GM12864 (cell line): ENCODE measurements around the gene CDH12.

Experiments used
- DNase-seq: peaks from one replicate; pipeline ENCODE4 v3.0.0-alpha.2; 2011; ENCODE audit warnings: low read depth
- H3K4me3 ChIP-seq: 2 replicates; pipeline ENCODE4 v1.5.1; 2011; ENCODE audit warnings: mild to moderate bottlenecking, low read depth, low read length, control low read depth
- CTCF ChIP-seq: IDR thresholded peaks from 2 replicates; pipeline ENCODE4 v1.5.1; 2011; ENCODE audit warnings: low read depth, mild to moderate bottlenecking, moderate library complexity, low read length, control low read depth, inconsistent platforms; ENCODE audit errors: missing control alignments

Gene CDH12

DNA sequence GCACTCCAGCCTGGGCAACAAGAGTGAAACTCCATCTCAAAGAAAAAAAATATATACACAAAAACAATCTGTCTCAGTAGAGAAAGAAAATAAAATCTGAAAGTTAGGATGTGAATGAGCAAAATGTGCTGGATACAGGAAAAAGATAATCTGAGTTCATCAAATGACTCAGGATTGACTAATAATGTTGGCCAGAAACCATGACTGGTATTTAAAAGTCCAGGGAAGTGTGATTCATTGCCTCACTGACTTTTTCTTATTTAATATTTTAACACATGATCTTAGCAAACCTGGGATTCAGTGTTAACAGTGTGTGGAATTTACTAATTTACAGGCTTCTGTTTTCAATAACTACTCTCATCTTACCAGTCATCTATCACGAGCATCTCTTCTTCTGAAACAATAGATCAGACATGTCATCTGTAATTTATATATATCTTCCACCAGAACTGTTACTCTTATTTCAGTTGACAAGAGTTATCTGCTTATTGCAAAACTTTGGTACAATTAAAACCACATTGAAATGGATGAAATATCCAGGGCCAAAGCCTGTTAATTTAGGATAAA lies 256.7 kb downstream of the CDH12 start:
- no peak for DNase-seq
- TF ChIP-seq CTCF, result no peak
- no peak overlapping the region for H3K4me3 ChIP-seq

DNA sequence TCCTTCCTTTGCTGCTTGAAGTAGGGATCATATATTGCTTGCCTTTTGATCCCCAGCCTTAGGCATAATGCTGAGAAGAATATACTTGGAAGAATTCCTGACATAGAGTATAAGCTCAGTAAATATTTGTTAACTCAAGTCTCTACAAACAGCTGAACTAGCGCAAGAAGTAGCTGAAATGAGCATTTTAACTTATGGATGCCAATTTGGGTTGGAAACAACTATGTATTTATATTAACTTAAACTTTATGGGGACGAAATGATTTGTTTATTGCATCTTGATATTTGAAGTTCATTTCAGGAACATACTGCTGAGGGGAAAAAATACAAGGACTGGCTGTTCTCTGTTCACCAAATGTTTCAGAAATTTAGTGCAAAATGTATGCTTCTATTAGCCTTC lies 258.7 kb downstream of the CDH12 start:
- H3K4me3 ChIP-seq, result no peak overlapping the region
- TF ChIP-seq CTCF, result no peak
- no peak for DNase-seq

DNA sequence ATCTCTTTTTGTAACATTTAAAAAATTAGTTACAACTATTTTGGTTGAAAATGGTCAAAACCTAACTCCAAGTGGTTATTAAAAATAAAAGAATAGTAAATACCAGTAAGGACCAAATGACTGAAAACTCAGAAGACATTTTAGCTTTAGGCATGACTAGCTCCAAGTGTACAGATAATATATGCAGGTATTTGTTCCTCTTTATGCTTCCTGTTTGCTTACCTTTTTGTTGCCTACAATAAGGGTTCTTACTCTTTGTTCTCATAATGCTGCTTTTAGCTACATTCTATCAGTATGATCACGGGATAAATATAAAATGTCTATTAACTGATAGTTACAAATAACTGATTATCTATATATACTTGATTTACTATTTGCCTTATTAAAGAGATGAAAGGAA lies 259.6 kb downstream of the CDH12 start:
- H3K4me3 ChIP-seq, result no peak overlapping the region
- no peak for TF ChIP-seq CTCF
- DNase-seq, result no peak

DNA sequence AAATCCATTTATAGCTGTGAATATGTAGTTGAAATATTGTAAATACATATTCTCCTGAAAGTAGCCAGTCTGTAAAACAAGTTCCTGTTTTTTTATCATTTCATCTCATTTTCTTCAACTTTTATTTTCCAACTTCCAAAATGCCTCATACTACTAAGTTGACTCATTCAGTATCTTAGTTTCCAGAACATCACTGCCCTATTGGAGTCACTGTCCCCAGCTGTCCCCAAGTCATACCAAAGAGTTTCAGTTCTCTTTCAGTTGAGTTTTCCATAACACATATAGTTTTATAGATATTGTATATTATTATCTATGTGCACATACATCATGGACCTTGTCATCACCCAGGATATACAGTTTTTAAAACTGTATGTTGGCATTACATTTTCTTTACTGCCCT lies 261.7 kb downstream of the CDH12 start:
- no peak for DNase-seq
- no peak overlapping the region for H3K4me3 ChIP-seq
- no peak for TF ChIP-seq CTCF

DNA sequence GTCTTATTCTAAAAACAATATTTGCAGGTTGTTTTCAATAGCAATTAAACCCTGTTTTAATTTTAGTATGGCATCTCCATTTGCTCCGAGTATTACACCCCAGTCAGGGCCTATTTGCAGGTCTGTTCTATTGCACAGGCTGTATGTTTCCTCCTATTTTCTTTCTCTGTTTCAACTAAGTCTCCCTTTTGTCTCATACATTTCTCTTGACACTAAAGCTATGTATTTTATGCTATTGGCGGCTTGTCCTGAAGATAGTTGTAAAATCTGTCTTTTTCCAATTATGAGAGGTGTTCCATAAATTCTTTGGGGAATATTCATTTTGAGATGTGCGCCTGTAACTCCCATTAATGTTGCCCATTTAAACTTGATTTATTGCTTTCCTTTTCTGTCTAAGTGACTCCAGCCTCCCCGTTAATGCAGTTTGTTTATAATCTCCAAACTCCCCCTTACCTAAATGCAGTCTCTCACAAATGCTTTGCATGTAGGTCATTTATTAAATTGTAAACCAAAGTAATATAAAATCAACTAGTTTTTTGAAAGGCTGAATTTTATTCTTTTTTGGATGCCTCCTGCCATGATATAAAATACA lies 262.4 kb downstream of the CDH12 start:
- no peak for DNase-seq
- no peak overlapping the region for H3K4me3 ChIP-seq
- TF ChIP-seq CTCF, result no peak

GRCh38 chr5:22577711-22578110 lies 275.4 kb downstream of the CDH12 start:
- no peak overlapping the region for H3K4me3 ChIP-seq
- DNase-seq, result no peak
- TF ChIP-seq CTCF, result no peak

- TF ChIP-seq CTCF, result no peak
- H3K4me3 ChIP-seq, result no peak overlapping the region
- DNase-seq, result no peak
Observed at GRCh38 chr5:22577006-22577405, 276.1 kb downstream of the CDH12 start.
